Panc1 (cell line): ENCODE measurements around the gene ABTB2.

Source experiments
- POLR2AphosphoS5 ChIP-seq: IDR thresholded peaks from 2 replicates; pipeline ENCODE4 v1.6.1; 2012; ENCODE audit warnings: mild to moderate bottlenecking, low read depth, low read length, moderate library complexity
- SIN3A ChIP-seq: IDR thresholded peaks from 2 replicates; pipeline ENCODE4 v1.6.1; 2012; ENCODE audit warnings: low read depth, mild to moderate bottlenecking, low read length, moderate library complexity, borderline replicate concordance; ENCODE audit not compliant: insufficient read depth
- TF ChIP-seq, protein P1 (sequence below): fragments of 450-650 bp; IDR thresholded peaks from 2 replicates; pipeline ENCODE4 v1.5.1; 2017; ENCODE audit warnings: mild to moderate bottlenecking

DNA sequence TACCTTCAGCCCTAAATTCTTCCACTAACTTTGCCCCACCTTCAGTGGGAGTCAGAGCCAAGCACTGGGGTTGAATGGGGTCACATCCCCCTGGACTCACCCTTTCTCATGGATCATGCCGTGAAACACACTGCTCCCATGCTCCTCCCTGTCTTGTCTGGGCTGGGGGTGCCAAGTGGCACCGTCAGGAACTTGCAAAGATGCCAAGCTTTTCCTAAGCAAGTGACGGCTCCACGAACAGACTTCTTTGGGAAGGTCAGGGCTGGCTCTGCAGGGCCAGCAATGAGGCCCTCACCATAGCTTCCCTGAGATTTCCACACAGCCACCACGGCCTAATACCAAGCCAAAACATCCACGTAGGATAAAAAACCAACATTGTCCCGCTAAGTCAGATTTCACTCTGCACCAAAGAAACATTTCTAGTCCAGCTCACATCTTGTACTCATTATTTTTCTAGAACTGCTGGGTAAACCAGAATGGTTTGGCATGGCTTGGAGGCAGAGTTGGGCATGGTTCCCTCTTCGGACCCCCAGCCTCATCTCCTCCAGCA, 175.9 kb downstream of the ABTB2 start:
- TF ChIP-seq, protein P1, sequence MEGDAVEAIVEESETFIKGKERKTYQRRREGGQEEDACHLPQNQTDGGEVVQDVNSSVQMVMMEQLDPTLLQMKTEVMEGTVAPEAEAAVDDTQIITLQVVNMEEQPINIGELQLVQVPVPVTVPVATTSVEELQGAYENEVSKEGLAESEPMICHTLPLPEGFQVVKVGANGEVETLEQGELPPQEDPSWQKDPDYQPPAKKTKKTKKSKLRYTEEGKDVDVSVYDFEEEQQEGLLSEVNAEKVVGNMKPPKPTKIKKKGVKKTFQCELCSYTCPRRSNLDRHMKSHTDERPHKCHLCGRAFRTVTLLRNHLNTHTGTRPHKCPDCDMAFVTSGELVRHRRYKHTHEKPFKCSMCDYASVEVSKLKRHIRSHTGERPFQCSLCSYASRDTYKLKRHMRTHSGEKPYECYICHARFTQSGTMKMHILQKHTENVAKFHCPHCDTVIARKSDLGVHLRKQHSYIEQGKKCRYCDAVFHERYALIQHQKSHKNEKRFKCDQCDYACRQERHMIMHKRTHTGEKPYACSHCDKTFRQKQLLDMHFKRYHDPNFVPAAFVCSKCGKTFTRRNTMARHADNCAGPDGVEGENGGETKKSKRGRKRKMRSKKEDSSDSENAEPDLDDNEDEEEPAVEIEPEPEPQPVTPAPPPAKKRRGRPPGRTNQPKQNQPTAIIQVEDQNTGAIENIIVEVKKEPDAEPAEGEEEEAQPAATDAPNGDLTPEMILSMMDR, result no peak
- TF ChIP-seq POLR2AphosphoS5, result no peak
- TF ChIP-seq SIN3A, result no peak
